HepG2 (cell line): ENCODE measurements around the gene STX5. TPM values are rescaled to one million over a fixed set of nuclear protein-coding genes. Genes with fewer than 3 reads are reported as not detected.

Experiments used
- ARID3A ChIP-seq: IDR thresholded peaks from 2 replicates; pipeline ENCODE4 v1.6.1; 2012; ENCODE audit warnings: low read depth, low read length, improper control_type of control experiment
- ATF7 ChIP-seq, 2 experiments: fragments of 450-650 bp in 1 of 2; sonication (generic) in 1 of 2; formaldehyde crosslinking in 1 of 2; IDR thresholded peaks; 2 replicates each; pipeline versions ENCODE4 v1.4.0 to v1.6.1; 2016 to 2020; ENCODE audit warnings: antibody characterized with exemption in 1 of 2, mild to moderate bottlenecking in 1 of 2, missing genetic modification reagents in 1 of 2
- CBX1 ChIP-seq: IDR thresholded peaks from one replicate; pipeline ENCODE4 v1.6.1; 2016; ENCODE audit warnings: antibody characterized with exemption, low read depth
- E2F5 ChIP-seq: sonication (generic); formaldehyde crosslinking; conservative IDR thresholded peaks from 2 replicates; pipeline ENCODE4 v1.4.0; 2020; ENCODE audit warnings: missing genetic modification reagents
- EEA1 ChIP-seq: sonication (generic); formaldehyde crosslinking; IDR thresholded peaks from 2 replicates; pipeline ENCODE4 v1.5.1; 2020; ENCODE audit warnings: mild to moderate bottlenecking, missing genetic modification reagents, borderline replicate concordance
- ELF3 ChIP-seq: IDR thresholded peaks from 2 replicates; pipeline ENCODE4 v1.6.1; 2016; ENCODE audit warnings: missing genetic modification reagents, missing compliant biosample characterization
- FOXP1 ChIP-seq, 2 experiments: fragments of 450-650 bp in 1 of 2; IDR thresholded peaks; 2 replicates each; pipeline ENCODE4 v1.6.1; 2017 to 2018; ENCODE audit warnings: antibody characterized with exemption in 1 of 2
- HMGXB4 ChIP-seq, 2 experiments: sonication (generic) in 1 of 2; formaldehyde crosslinking in 1 of 2; IDR thresholded peaks; 2 replicates each; pipeline versions ENCODE4 v1.4.0 to v1.6.1; 2018 to 2020; ENCODE audit warnings: missing genetic modification reagents in 2 of 2, borderline replicate concordance in 1 of 2, low read depth in 1 of 2, mild to moderate bottlenecking in 1 of 2, missing biosample characterization in 1 of 2
- HNRNPK ChIP-seq: fragments of 200-400 bp; formaldehyde crosslinking; IDR thresholded peaks from 2 replicates; pipeline ENCODE4 v1.6.1; 2018; ENCODE audit warnings: low read length, low read depth, moderate library complexity, mild to moderate bottlenecking; ENCODE audit not compliant: poor library complexity, severe bottlenecking
- MYPOP ChIP-seq: sonication (generic); formaldehyde crosslinking; IDR thresholded peaks from 2 replicates; pipeline ENCODE4 v1.8.1; 2023; ENCODE audit warnings: mild to moderate bottlenecking, moderate library complexity, missing genetic modification reagents
- POLR2G ChIP-seq: fragments of 200-400 bp; formaldehyde crosslinking; IDR thresholded peaks from 2 replicates; pipeline ENCODE4 v1.6.1; 2018; ENCODE audit warnings: mild to moderate bottlenecking, low read depth, low read length, moderate library complexity
- PRMT3 ChIP-seq: sonication (generic); formaldehyde crosslinking; IDR thresholded peaks from 2 replicates; pipeline ENCODE4 v1.8.1; 2022; ENCODE audit warnings: low read depth, mild to moderate bottlenecking, moderate library complexity, missing genetic modification reagents, borderline replicate concordance
- RARG ChIP-seq: sonication (generic); formaldehyde crosslinking; IDR thresholded peaks from 2 replicates; pipeline ENCODE4 v1.4.0; 2020; ENCODE audit warnings: low read depth, mild to moderate bottlenecking, missing genetic modification reagents
- RFX3 ChIP-seq: IDR thresholded peaks from 2 replicates; pipeline ENCODE4 v1.6.1; 2016; ENCODE audit warnings: missing biosample characterization, missing genetic modification reagents
- SRF ChIP-seq: IDR thresholded peaks from 2 replicates; pipeline ENCODE4 v1.6.1; 2011; ENCODE audit warnings: mild to moderate bottlenecking, low read depth, low read length, moderate library complexity
- YEATS2 ChIP-seq: sonication (generic); formaldehyde crosslinking; IDR thresholded peaks from 2 replicates; pipeline ENCODE4 v1.4.0; 2020; ENCODE audit warnings: missing genetic modification reagents, borderline replicate concordance
- ZFP82 ChIP-seq: sonication (generic); formaldehyde crosslinking; IDR thresholded peaks from 2 replicates; pipeline ENCODE4 v1.5.1; 2020; ENCODE audit warnings: mild to moderate bottlenecking, missing genetic modification reagents, borderline replicate concordance
- ZNF296 ChIP-seq: sonication (generic); formaldehyde crosslinking; conservative IDR thresholded peaks from 2 replicates; pipeline ENCODE4 v1.5.0; 2020; ENCODE audit warnings: mild to moderate bottlenecking, missing genetic modification reagents
- ZNF333 ChIP-seq: sonication (generic); formaldehyde crosslinking; IDR thresholded peaks from 2 replicates; pipeline ENCODE4 v1.4.0; 2020; ENCODE audit warnings: mild to moderate bottlenecking, missing genetic modification reagents, borderline replicate concordance
- ZNF44 ChIP-seq: sonication (generic); formaldehyde crosslinking; IDR thresholded peaks from 2 replicates; pipeline ENCODE4 v1.5.1; 2020; ENCODE audit warnings: mild to moderate bottlenecking, missing genetic modification reagents
- polyA plus RNA-seq, 8 experiments: library from polyadenylated mRNA; depleted of rRNA in 3 of 8; stranded (reverse) in 7 of 8; unstranded in 1 of 8; fragments of >200 nt; fragmentation: Illumina TruSeq in 4 of 8; extraction: Trizol in 4 of 8; gene quantifications; 2 replicates each; pipeline versions ENCODE4 v1.2.1 to v1.2.3, GENCODE V29; 2011 to 2016; ENCODE audit warnings: low read depth in 4 of 8, missing spikeins in 1 of 8, mixed read lengths in 1 of 8; ENCODE audit not compliant: insufficient read depth in 1 of 8
- total RNA-seq, 5 experiments: library from RNA; depleted of rRNA; stranded (reverse); fragments of >200 nt; fragmentation: Illumina TruSeq; extraction: Trizol; gene quantifications; 2 replicates each; pipeline ENCODE4 v1.2.3, GENCODE V29; 2016; ENCODE audit warnings: low read depth in 1 of 5
- TF ChIP-seq, protein P1 (sequence below): conservative IDR thresholded peaks from 2 replicates; pipeline ENCODE4 v1.6.1; 2018; ENCODE audit warnings: missing genetic modification reagents

STX5 gene
- total and polyA plus RNA-seq, 2 of the 13 experiments (the other 11 are each of a cell fraction or from before 2014, with no cell fraction given): 26.9 to 30.0 TPM

GRCh38 chr11:62855571-62856332 is 23.9 kb upstream of the STX5 start (continued):
- TF ChIP-seq ATF7 (IDR thresholded peaks at IDR 0.05) (peak; percentile 44), ATF7 (CRISPR knock-in tag; IDR thresholded peaks at IDR 0.05) (no peak), RFX3 (CRISPR knock-in tag) (no peak), YEATS2 (CRISPR knock-in tag) (peak; percentile 99), SRF (0 out of 2 replicates have a peak, but pooled peaks have one; percentile 11), MYPOP (CRISPR knock-in tag) (peak; percentile 92), HNRNPK (no peak), POLR2G (peak; percentile 100), E2F5 (CRISPR knock-in tag) (peak; percentile 96), CBX1 (peak; percentile 62), ARID3A (0 out of 2 replicates have a peak, but pooled peaks have one; percentile 26), RARG (CRISPR knock-in tag) (no peak), HMGXB4 (CRISPR knock-in tag; IDR thresholded peaks at IDR 0.05; ENCODE audit: borderline replicate concordance in 1 of 2, low read depth in 1 of 2) (peak; percentile 69 to 70; a peak in 3 of 4 replicates), ZFP82 (CRISPR knock-in tag) (peak; percentile 42; the same call in 1 of the 2 replicates), ZNF44 (CRISPR knock-in tag) (no peak), ZNF333 (CRISPR knock-in tag) (peak; percentile 38; the same call in 1 of the 2 replicates), PRMT3 (CRISPR knock-in tag) (no peak), EEA1 (no peak), FOXP1 (IDR thresholded peaks at IDR 0.05) (no peak), FOXP1 (CRISPR knock-in tag; IDR thresholded peaks at IDR 0.05) (no peak), ZNF296 (peak; percentile 25; the same call in 1 of the 2 replicates), ELF3 (CRISPR knock-in tag) (peak; percentile 88)
- TF ChIP-seq, protein P1, sequence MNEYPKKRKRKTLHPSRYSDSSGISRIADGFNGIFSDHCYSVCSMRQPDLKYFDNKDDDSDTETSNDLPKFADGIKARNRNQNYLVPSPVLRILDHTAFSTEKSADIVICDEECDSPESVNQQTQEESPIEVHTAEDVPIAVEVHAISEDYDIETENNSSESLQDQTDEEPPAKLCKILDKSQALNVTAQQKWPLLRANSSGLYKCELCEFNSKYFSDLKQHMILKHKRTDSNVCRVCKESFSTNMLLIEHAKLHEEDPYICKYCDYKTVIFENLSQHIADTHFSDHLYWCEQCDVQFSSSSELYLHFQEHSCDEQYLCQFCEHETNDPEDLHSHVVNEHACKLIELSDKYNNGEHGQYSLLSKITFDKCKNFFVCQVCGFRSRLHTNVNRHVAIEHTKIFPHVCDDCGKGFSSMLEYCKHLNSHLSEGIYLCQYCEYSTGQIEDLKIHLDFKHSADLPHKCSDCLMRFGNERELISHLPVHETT (CRISPR knock-in tag): no peak; the same call in 1 of the 2 replicates
